HCT116 (cell line): ENCODE measurements around the gene RNASEH2C.

Experiments used
- ATF3 ChIP-seq: IDR thresholded peaks from 2 replicates; pipeline ENCODE4 v1.6.1; 2012
- CEBPB ChIP-seq: IDR thresholded peaks from 2 replicates; pipeline ENCODE4 v1.6.1; 2012; ENCODE audit warnings: low read depth
- EGR1 ChIP-seq: IDR thresholded peaks from 2 replicates; pipeline ENCODE4 v1.6.1; 2012; ENCODE audit warnings: low read depth
- EZH2 ChIP-seq: fragments of 200-600 bp; sonication (generic); IDR thresholded peaks from 2 replicates; pipeline ENCODE4 v1.6.1; 2017; ENCODE audit warnings: antibody characterized with exemption, mixed run types
- MAX ChIP-seq: IDR thresholded peaks from 2 replicates; pipeline ENCODE4 v1.6.1; 2012
- POLR2A ChIP-seq: IDR thresholded peaks from 2 replicates; pipeline ENCODE4 v1.7.0; 2011; ENCODE audit warnings: borderline replicate concordance; ENCODE audit not compliant: insufficient read depth, insufficient read length; ENCODE audit errors: extremely low read depth
- POLR2AphosphoS5 ChIP-seq: IDR thresholded peaks from 2 replicates; pipeline ENCODE4 v1.6.1; 2011; ENCODE audit warnings: mild to moderate bottlenecking, low read depth, low read length, moderate library complexity
- SP1 ChIP-seq: IDR thresholded peaks from 2 replicates; pipeline ENCODE4 v1.6.1; 2012; ENCODE audit warnings: low read depth
- TCF7L2 ChIP-seq: IDR thresholded peaks from 2 replicates; pipeline ENCODE4 v1.7.0; 2011; ENCODE audit warnings: borderline replicate concordance, inconsistent platforms; ENCODE audit not compliant: insufficient read depth, insufficient read length; ENCODE audit errors: extremely low read depth
- YY1 ChIP-seq: IDR thresholded peaks from 2 replicates; pipeline ENCODE4 v1.6.1; 2011; ENCODE audit warnings: low read length, low read depth, moderate library complexity, mild to moderate bottlenecking; ENCODE audit not compliant: insufficient replicate concordance; ENCODE audit errors: extremely low read depth
- ZBTB33 ChIP-seq: IDR thresholded peaks from 2 replicates; pipeline ENCODE4 v1.6.1; 2011; ENCODE audit warnings: mild to moderate bottlenecking, low read length, moderate library complexity; ENCODE audit not compliant: insufficient replicate concordance; ENCODE audit errors: extremely low read depth
- TF ChIP-seq, protein P1 (sequence below), 3 experiments: fragments of 200-600 bp in 1 of 3; sonication (generic) in 1 of 3; IDR thresholded peaks in 2 of 3; conservative IDR thresholded peaks in 1 of 3; 2 replicates each; pipeline ENCODE4 v1.5.1; 2012 to 2017; ENCODE audit warnings: low read depth in 2 of 3, low read length in 2 of 3, antibody characterized with exemption in 1 of 3, borderline replicate concordance in 1 of 3, control low read depth in 1 of 3, mild to moderate bottlenecking in 1 of 3, mixed read lengths in 1 of 3, mixed run types in 1 of 3, moderate library complexity in 1 of 3; ENCODE audit not compliant: insufficient read depth in 1 of 3
- TF ChIP-seq, protein P2 (sequence below): IDR thresholded peaks from 2 replicates; pipeline ENCODE4 v1.6.1; 2012; ENCODE audit warnings: low read depth

DNA sequence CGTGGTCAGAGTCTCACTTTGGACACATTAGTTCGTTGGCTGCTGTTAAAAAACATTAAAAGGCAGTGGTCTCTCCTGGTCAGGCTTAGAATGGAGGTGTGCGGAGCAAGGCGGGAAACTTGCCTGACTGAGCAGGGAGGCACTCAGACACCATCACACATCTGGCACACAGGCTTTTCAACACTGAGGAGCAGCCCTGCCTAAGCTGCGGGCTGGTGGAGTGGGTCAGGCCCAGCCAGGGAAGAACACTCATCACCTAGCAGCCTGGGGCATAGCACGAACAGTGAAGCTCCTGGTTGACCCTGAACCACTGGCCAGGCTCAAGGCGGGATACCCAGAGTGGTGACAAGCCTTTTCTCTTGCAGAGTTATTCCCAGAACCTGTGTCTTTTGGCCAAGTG, 4.3 kb downstream of the RNASEH2C start:
- no peak for TF ChIP-seq YY1
- TF ChIP-seq POLR2A, result no peak
- no peak for TF ChIP-seq POLR2AphosphoS5
- TF ChIP-seq, protein P1, sequence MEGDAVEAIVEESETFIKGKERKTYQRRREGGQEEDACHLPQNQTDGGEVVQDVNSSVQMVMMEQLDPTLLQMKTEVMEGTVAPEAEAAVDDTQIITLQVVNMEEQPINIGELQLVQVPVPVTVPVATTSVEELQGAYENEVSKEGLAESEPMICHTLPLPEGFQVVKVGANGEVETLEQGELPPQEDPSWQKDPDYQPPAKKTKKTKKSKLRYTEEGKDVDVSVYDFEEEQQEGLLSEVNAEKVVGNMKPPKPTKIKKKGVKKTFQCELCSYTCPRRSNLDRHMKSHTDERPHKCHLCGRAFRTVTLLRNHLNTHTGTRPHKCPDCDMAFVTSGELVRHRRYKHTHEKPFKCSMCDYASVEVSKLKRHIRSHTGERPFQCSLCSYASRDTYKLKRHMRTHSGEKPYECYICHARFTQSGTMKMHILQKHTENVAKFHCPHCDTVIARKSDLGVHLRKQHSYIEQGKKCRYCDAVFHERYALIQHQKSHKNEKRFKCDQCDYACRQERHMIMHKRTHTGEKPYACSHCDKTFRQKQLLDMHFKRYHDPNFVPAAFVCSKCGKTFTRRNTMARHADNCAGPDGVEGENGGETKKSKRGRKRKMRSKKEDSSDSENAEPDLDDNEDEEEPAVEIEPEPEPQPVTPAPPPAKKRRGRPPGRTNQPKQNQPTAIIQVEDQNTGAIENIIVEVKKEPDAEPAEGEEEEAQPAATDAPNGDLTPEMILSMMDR (IDR thresholded peaks at IDR 0.05 in 2 of 3, conservative IDR thresholded peaks at IDR 0.05 in 1 of 3; ENCODE audit: borderline replicate concordance in 1 of 3, insufficient read depth in 1 of 3, low read depth in 2 of 3, low read length in 2 of 3), result no peak
- no peak for TF ChIP-seq SP1
- TF ChIP-seq ATF3, result no peak
- TF ChIP-seq, protein P2, sequence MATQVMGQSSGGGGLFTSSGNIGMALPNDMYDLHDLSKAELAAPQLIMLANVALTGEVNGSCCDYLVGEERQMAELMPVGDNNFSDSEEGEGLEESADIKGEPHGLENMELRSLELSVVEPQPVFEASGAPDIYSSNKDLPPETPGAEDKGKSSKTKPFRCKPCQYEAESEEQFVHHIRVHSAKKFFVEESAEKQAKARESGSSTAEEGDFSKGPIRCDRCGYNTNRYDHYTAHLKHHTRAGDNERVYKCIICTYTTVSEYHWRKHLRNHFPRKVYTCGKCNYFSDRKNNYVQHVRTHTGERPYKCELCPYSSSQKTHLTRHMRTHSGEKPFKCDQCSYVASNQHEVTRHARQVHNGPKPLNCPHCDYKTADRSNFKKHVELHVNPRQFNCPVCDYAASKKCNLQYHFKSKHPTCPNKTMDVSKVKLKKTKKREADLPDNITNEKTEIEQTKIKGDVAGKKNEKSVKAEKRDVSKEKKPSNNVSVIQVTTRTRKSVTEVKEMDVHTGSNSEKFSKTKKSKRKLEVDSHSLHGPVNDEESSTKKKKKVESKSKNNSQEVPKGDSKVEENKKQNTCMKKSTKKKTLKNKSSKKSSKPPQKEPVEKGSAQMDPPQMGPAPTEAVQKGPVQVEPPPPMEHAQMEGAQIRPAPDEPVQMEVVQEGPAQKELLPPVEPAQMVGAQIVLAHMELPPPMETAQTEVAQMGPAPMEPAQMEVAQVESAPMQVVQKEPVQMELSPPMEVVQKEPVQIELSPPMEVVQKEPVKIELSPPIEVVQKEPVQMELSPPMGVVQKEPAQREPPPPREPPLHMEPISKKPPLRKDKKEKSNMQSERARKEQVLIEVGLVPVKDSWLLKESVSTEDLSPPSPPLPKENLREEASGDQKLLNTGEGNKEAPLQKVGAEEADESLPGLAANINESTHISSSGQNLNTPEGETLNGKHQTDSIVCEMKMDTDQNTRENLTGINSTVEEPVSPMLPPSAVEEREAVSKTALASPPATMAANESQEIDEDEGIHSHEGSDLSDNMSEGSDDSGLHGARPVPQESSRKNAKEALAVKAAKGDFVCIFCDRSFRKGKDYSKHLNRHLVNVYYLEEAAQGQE, result no peak
- no peak for TF ChIP-seq EZH2
- no peak for TF ChIP-seq ZBTB33
- no peak for TF ChIP-seq CEBPB
- TF ChIP-seq EGR1, result no peak
- no peak for TF ChIP-seq TCF7L2
- TF ChIP-seq MAX, result no peak
